Ammon's horn (tissue), 1 donor: ENCODE results near the gene ADCY2.

Experiments used
- DNase-seq: peaks from one replicate; pipeline ENCODE4 v3.0.0-alpha.2; 2016; ENCODE audit warnings: low spot score

Gene ADCY2

DNA sequence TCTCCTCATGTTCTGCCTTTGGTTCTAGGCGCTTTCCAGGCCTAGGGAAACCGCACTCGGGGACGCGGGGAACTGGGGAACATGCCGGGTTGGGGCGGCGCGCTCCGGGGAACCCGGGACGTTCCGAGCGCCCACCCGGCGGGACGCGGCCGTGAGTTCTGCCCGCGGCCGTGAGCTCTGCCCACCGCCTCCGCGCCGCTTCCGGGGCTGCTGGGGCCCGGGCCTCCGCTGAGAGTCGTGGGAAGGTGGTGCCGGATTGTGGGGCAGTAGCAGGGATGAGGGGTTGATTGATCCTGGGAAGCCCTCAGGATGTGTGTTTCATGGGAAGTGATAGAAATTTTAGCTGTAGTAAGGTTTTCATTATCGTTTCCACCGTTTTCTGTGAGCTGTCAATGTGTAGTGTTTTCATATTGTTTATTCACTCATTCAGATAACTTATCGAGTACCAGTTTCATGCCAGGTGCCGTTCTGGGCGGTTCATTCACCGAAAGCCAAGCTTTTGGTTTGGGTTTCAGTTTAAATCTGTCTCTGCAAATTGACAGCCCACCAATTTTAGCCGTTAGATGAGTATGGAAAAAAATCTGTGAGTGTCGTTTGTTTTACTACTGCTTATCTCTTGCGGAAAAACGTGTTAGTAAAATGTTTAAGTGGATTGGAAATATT, 473.7 kb downstream of the ADCY2 start:
- no peak for DNase-seq

DNA sequence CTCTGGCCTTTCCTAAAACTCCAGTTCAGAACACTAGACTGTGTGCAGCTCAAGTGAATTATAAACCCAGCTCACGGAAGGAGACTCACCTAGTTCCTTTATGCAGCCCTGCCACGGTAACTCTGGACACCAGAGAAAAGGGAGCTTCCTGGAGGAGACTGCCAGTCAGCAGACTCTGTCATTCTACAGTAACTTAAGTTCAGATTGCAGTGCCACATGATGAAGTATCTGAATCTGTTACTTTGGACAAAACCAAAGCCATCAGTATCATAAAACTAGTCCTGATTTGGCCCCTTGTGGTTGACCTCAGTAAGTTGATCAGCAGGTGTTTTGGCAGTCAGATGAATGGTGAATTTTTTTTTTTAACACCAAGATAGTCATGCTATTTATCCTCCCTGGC, 475.7 kb downstream of the ADCY2 start:
- no peak for DNase-seq

DNA sequence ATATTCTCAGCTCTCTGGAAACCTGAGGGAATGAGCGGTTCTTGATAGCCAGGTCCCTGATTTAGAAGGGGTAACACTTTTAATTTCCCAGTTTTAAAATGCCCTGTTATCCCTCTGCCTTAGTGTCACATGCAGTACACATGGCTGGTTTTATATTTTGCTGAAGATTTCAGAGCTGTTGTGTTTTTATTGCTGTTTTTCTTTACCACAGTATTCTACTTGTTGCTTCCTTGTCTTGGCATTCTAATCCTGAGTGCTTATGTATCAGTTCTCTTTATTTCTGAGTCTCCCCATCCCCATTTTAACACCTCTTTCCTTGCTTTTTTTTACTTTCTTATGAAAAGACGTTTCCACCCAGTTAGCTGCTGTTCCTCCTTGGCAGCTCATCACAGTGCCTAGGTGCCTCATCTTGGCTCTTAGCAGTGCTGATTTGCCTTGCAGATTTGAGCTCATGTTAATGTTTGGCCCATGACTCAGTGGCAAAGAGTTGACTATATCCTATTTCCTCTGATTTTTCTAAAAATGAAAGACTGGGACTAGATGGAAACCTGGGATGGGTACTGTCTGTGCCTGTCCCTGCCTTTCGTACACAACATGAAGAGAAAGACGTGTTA, 476.7 kb downstream of the ADCY2 start:
- DNase-seq, result no peak

DNA sequence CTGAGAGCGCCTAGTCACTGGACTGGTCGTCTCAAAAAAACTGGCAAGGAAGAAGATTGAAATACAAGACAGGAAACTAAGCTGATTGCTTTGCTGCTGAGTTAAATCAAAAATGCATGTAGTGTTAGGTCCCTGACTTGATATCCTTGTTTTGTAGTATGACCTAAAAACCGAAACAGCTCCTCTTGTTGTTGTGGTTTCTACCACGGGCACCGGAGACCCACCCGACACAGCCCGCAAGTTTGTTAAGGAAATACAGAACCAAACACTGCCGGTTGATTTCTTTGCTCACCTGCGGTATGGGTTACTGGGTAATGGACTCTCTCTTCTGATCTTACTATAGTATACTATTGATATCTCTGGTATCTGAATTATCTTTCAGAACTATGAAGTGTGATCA, 477.3 kb downstream of the ADCY2 start:
- no peak for DNase-seq

DNA sequence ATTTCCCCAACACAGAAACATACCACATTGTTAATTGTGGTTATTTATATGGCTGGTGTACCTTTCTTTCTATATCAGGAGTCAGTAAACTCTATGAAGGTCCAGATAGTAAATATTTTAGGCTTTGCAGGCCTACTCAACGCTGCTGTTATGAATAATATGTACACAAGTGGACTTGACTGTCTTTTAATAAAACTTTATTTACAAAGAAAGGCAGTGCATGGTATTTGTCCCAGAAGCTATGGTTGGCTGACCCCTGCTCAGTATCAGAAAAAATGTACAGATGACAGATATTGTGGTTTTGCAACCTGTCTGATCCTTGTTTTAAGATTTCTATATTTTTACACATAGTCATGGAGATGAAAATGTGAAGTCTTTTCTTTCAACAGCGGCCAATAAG, 478.7 kb downstream of the ADCY2 start:
- no peak for DNase-seq

DNA sequence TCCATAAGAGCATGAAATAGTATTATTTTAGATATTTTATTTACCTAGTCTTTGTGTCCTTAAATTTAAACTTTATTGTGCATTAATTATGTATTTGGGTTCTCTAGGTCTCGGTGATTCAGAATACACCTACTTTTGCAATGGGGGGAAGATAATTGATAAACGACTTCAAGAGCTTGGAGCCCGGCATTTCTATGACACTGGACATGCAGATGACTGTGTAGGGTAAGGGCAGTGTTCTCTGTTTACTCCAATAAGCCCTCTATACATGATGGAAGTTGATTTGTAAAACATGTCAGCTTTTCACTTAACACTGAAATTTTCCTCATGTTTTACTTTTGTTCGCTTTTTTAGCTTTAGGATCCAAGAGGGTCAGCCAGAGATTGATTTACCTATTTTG, 479.2 kb downstream of the ADCY2 start:
- no peak for DNase-seq

DNA sequence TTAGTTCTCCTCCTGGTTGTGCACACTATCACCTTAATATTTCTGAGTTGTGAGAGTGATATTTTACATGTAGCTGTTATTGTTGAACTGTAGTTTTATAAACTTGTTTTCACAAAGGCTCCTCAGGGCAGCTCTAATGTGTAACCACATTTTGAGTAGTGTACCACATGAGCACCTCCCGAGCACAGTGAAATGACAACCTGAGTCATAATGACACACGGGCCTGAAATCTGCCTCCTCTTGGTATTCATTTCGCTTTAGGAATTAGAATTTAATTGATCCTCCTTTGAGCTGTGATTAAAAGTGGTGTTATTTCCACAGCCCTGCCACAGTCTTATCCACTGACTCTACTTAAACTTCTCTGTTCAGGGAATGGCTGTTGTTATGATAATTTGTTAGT, 480.9 kb downstream of the ADCY2 start:
- DNase-seq, result peak; percentile 46

DNA sequence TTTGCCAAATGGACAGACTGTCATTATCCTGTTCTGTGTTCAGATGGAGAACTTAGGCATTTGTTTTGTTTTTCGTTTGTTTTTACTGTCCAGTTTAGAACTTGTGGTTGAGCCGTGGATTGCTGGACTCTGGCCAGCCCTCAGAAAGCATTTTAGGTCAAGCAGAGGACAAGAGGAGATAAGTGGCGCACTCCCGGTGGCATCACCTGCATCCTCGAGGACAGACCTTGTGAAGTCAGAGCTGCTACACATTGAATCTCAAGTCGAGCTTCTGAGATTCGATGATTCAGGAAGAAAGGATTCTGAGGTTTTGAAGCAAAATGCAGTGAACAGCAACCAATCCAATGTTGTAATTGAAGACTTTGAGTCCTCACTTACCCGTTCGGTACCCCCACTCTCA, 481.9 kb downstream of the ADCY2 start:
- DNase-seq, result no peak

DNA sequence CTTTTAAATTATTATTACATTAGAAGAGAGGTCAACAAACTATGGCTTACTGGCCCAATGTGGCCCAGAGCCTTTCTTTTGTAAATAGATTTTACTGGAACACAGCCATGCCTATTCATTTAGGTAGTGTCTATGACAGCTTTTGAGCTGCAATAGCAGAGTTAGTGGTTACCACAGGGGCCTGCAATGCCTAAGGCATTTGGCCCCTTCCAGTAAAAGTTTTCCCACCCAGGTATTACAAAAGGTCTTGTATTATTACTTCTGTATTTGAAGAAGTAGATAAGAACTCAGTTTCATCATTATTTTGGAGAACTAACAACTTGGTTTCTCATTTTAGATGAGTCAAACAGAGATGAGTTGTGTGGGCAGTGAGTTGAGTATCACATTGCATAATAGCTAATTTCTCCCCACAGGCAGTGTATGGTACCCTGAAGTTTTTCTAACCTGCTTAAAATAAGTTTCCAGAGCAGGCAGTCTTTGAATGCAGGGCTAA, 482.5 kb downstream of the ADCY2 start:
- no peak for DNase-seq
